Fibroblast of skin of left biceps (primary cell): Measurements from ENCODE around the gene TCEAL4.
"Not testable (repeated sequence)": the region's sequence is repeated elsewhere in the genome, so short reads cannot be mapped to it uniquely, and the experiment has no call there.

Source experiments
- DNase-seq, 2 experiments: peaks; one replicate each; pipeline ENCODE4 v3.0.0-alpha.2; 2013; ENCODE audit warnings: low read depth in 2 of 2

Gene TCEAL4

DNA sequence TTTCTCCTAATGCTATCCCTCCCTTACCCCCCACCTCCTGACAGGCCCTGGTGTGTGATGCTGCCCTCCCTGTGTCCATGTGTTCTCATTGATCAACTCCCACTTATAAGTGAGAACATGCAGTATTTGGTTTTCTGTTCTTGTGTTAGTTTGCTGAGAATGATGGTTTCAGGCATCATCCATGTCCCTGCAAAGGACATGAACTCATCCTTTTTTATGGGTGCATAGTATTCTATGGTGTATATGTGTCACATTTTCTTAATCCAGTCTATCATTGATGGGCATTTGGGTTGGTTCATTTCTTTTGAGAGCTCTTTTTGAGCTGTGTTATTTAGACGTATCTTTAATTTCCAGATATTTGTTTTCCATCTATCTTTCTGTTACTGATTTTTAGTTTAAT, 7.0 kb downstream of the TCEAL4 start:
- not testable (repeated sequence) for DNase-seq

GRCh38 chrX:103595202-103595601, 9.9 kb downstream of the TCEAL4 start:
- DNase-seq: not testable (repeated sequence)

- no peak for DNase-seq
Measured at GRCh38 chrX:103607364-103608305, 22.3 kb downstream of the TCEAL4 start, which contains the start of gene TCEAL3. TSS of gene TCEAL3 (plus strand) at chrX:103607963. CDS start at chrX:103609065, 1,102 bp downstream.

GRCh38 chrX:103608306-103608963, 23.1 kb downstream of the TCEAL4 start:
- no peak for DNase-seq

DNA sequence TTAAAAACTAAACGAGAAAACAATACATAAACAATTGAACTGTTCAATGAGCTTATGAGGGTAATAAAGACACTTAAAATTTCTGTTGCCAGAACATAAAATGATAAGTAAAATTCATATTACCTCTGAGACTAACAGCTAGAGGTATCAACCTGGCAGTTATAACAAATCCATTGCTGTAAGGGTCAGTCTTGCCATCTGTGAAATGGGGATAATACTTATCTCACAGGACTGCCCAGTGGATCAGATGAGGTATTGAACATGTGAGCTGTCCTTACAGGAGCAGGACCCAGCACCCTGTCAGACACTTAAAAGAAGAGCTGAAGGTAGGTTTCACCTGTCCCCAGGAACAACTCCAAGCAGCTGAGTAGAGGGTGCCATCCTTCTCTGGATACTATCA, 25.0 kb downstream of the TCEAL4 start:
- no peak for DNase-seq

- no peak for DNase-seq
Measured at GRCh38 chrX:103613362-103613890, 28.1 kb downstream of the TCEAL4 start.

DNA sequence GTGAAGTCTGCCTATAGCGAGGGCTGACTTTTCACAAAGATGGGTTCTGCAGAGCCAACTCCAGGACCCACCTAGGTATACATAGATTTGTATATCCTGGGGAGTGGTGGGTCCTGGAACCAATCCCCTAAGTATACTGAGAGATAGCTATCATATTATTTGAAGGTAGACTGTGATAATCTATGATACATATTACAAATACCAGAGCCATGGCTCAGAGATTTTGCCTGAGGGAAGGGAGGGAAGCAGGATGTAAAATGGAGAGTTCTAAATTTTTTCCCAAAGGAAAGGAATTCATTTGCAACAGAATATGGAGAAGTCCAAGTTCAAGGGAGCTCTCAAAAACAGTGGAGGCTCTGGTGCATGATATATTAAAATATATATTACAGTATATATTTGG, 29.7 kb downstream of the TCEAL4 start:
- DNase-seq: no peak

GRCh38 chrX:103615781-103616371, 30.6 kb downstream of the TCEAL4 start:
- DNase-seq: no peak

- no peak for DNase-seq
Measured at GRCh38 chrX:103616676-103617186, 31.4 kb downstream of the TCEAL4 start.

- no peak for DNase-seq
Measured at GRCh38 chrX:103624111-103624510, 38.8 kb downstream of the TCEAL4 start.

- DNase-seq: no peak
Measured at GRCh38 chrX:103626855-103627254, 41.5 kb downstream of the TCEAL4 start.

- no peak for DNase-seq
Measured at GRCh38 chrX:103628386-103629317, 43.3 kb downstream of the TCEAL4 start, which contains the start of gene TCEAL1. TSS of gene TCEAL1 (plus strand) at chrX:103628975. CDS start at chrX:103629917, 942 bp downstream.

GRCh38 chrX:103629318-103630170, 44.2 kb downstream of the TCEAL4 start:
- DNase-seq: peak; percentile 34 to 36

GRCh38 chrX:103630171-103630511, 44.8 kb downstream of the TCEAL4 start:
- DNase-seq: no peak

- no peak for DNase-seq
Measured at GRCh38 chrX:103631145-103631544, 45.8 kb downstream of the TCEAL4 start.

- no peak for DNase-seq
Measured at GRCh38 chrX:103635436-103635835, 50.1 kb downstream of the TCEAL4 start.
